Measurements from ENCODE around the gene TRAF7.

DNA sequence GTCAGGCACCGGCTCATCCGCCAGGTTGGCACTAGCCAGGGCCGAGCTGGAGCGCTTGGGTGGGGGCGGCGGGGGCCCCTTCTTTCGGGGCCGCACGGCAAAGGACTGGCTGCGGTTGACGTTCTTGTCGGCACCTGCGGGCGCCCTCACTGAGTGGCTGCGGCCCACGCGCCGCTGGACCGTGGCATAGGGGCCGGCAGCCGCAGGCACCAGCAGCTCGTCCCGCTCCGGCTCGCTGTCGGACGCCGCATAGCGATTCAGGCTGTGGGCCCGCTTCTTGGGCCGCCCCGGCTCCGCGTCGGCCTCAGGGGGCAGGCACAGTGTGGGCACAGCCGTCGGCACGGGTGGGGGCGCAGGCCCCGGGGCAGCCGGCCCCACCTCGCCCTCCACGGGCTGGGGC, 24.9 kb downstream of the TRAF7 start:
- TF ChIP-seq, protein P1, sequence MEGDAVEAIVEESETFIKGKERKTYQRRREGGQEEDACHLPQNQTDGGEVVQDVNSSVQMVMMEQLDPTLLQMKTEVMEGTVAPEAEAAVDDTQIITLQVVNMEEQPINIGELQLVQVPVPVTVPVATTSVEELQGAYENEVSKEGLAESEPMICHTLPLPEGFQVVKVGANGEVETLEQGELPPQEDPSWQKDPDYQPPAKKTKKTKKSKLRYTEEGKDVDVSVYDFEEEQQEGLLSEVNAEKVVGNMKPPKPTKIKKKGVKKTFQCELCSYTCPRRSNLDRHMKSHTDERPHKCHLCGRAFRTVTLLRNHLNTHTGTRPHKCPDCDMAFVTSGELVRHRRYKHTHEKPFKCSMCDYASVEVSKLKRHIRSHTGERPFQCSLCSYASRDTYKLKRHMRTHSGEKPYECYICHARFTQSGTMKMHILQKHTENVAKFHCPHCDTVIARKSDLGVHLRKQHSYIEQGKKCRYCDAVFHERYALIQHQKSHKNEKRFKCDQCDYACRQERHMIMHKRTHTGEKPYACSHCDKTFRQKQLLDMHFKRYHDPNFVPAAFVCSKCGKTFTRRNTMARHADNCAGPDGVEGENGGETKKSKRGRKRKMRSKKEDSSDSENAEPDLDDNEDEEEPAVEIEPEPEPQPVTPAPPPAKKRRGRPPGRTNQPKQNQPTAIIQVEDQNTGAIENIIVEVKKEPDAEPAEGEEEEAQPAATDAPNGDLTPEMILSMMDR (IDR thresholded peaks at IDR 0.05): no peak
- no peak for TF ChIP-seq POLR2A (IDR thresholded peaks at IDR 0.05)
